Measurements from ENCODE around the gene PIGN.
A peak's percentile ranks its signal among the peaks of the same experiment; 100 is the strongest.
"Not testable (repeated sequence)": the region's sequence is repeated elsewhere in the genome, so short reads cannot be mapped to it uniquely, and the experiment has no call there.

The PIGN gene

GRCh38 chr18:62179213-62179612 lies 7.6 kb downstream of the PIGN start:
- no peak for DNase-seq

- DNase-seq: no peak
Measured at GRCh38 chr18:62177271-62177670, 9.6 kb downstream of the PIGN start.

- peak; percentile 6 for DNase-seq
Measured at GRCh38 chr18:62175521-62175920, 11.3 kb downstream of the PIGN start.

- DNase-seq: no peak
Measured at GRCh38 chr18:62172298-62172697, 14.6 kb downstream of the PIGN start.

GRCh38 chr18:62170857-62171256 lies 16.0 kb downstream of the PIGN start:
- DNase-seq: no peak

- DNase-seq: not testable (repeated sequence)
Measured at GRCh38 chr18:62166524-62166923, 20.3 kb downstream of the PIGN start.

- DNase-seq: no peak
Measured at GRCh38 chr18:62165583-62165982, 21.3 kb downstream of the PIGN start.

- no peak for DNase-seq
Measured at GRCh38 chr18:62164855-62165487, 21.9 kb downstream of the PIGN start.

GRCh38 chr18:62164310-62164709 lies 22.5 kb downstream of the PIGN start:
- no peak for DNase-seq

GRCh38 chr18:62157843-62158242 lies 29.0 kb downstream of the PIGN start:
- no peak for DNase-seq

- no peak for DNase-seq
Measured at GRCh38 chr18:62152844-62153243, 34.0 kb downstream of the PIGN start.

- DNase-seq: no peak
Measured at GRCh38 chr18:62151068-62151771, 35.6 kb downstream of the PIGN start.

- DNase-seq: no peak
Measured at GRCh38 chr18:62144338-62144737, 42.5 kb downstream of the PIGN start.

GRCh38 chr18:62140259-62140658 lies 46.6 kb downstream of the PIGN start:
- DNase-seq: no peak

GRCh38 chr18:62138461-62139235 lies 48.2 kb downstream of the PIGN start:
- DNase-seq: no peak

GRCh38 chr18:62131301-62131909 lies 55.5 kb downstream of the PIGN start:
- DNase-seq: peak; percentile 74

- no peak for DNase-seq
Measured at GRCh38 chr18:62128157-62128556, 58.7 kb downstream of the PIGN start.

GRCh38 chr18:62126737-62127136 lies 60.1 kb downstream of the PIGN start:
- no peak for DNase-seq

GRCh38 chr18:62125702-62126101 lies 61.2 kb downstream of the PIGN start:
- DNase-seq: no peak

GRCh38 chr18:62122330-62122729 lies 64.5 kb downstream of the PIGN start:
- no peak for DNase-seq

GRCh38 chr18:62119884-62120283 lies 67.0 kb downstream of the PIGN start:
- DNase-seq: no peak

GRCh38 chr18:62118328-62118727 lies 68.5 kb downstream of the PIGN start:
- DNase-seq: no peak

GRCh38 chr18:62109676-62110075 lies 77.2 kb downstream of the PIGN start:
- no peak for DNase-seq

- DNase-seq: no peak
Measured at GRCh38 chr18:62107881-62108280, 79.0 kb downstream of the PIGN start.

Data from activated CD4-positive, alpha-beta T cell treated with anti-CD3 and anti-CD28 coated beads for 48 hours (primary cell).